Mammary epithelial cell (primary cell): Measurements from ENCODE around the gene SBF1.

Experiments
- EZH2 ChIP-seq: IDR thresholded peaks from 2 replicates; pipeline ENCODE4 v1.6.1; 2012; ENCODE audit warnings: low read length, inconsistent platforms, borderline replicate concordance
- TF ChIP-seq, protein P1 (sequence below), 2 donors: IDR thresholded peaks in 1 of 2; conservative IDR thresholded peaks in 1 of 2; 2 replicates each; pipeline ENCODE4 v1.5.1; 2011 to 2012; ENCODE audit warnings: inconsistent platforms in 2 of 2, low read length in 2 of 2, mild to moderate bottlenecking in 2 of 2, control low read depth in 1 of 2, low read depth in 1 of 2; ENCODE audit not compliant: insufficient read depth in 1 of 2; ENCODE audit errors: extremely low read depth in 1 of 2

DNA sequence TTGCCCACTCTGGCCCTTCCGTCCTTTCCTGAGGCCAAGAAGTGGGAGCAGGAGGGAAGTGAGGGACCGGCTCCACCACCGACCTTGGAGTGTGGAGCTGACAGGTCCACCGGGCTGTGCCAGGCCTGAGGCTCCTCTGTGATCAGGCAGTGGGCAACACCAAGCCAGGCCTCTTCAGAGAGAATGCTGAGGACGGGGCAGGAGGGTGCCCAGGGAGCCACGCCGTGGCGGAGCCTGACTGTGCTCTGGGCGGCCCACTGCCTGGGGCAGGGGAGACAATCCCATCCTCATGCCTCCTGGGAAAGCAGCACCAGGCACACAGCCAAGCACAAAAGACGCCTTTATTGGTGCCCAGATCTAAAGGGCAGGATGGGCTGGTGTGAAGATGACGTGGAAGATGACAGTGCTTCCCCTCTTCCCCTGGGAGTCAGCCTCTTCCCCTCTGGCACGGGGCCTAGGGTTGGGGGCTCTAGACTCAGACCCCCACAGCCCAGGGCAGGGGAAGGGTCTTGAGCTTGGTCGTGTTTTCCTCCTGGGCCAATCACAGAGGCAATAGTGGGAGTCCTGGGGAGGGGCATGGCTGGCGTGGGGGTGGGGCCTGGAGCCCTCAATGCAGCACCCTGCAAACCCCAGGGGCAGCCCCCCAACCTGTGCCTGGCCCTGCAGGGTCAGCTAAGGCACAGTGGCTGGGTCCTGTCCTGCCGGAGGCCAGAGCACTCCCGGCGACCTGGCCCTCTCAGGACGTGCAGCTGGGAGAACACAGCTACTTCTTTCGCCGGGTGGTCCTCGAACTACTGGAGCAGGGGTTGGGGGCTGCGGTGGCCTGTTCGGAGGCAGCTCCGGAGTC, 28.0 kb upstream of the SBF1 start:
- TF ChIP-seq, protein P1, sequence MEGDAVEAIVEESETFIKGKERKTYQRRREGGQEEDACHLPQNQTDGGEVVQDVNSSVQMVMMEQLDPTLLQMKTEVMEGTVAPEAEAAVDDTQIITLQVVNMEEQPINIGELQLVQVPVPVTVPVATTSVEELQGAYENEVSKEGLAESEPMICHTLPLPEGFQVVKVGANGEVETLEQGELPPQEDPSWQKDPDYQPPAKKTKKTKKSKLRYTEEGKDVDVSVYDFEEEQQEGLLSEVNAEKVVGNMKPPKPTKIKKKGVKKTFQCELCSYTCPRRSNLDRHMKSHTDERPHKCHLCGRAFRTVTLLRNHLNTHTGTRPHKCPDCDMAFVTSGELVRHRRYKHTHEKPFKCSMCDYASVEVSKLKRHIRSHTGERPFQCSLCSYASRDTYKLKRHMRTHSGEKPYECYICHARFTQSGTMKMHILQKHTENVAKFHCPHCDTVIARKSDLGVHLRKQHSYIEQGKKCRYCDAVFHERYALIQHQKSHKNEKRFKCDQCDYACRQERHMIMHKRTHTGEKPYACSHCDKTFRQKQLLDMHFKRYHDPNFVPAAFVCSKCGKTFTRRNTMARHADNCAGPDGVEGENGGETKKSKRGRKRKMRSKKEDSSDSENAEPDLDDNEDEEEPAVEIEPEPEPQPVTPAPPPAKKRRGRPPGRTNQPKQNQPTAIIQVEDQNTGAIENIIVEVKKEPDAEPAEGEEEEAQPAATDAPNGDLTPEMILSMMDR (conservative IDR thresholded peaks at IDR 0.05 in 1 of 2, IDR thresholded peaks at IDR 0.05 in 1 of 2; ENCODE audit: extremely low read depth in 1 of 2, insufficient read depth in 1 of 2, low read depth in 1 of 2, low read length in 2 of 2), result no peak
- TF ChIP-seq EZH2, result no peak
